NCI-H1694 treated with DMSO at 0.1 percent for 48 hours (cell line): ENCODE data around the gene NFKBIE.

ENCODE experiments used
- DNase-seq: peaks from one replicate; lab custom pipeline; 2025; lab: John Stamatoyannopoulos, UW

NFKBIE gene

GRCh38 chr6:44226368-44227147 lies 38.8 kb downstream of the NFKBIE start:
- DNase-seq, result no peak

GRCh38 chr6:44225579-44226325 lies 39.6 kb downstream of the NFKBIE start:
- no peak for DNase-seq

- DNase-seq, result no peak
Measured at GRCh38 chr6:44224965-44225305, 40.4 kb downstream of the NFKBIE start.

- no peak for DNase-seq
Measured at GRCh38 chr6:44224029-44224964, 41.1 kb downstream of the NFKBIE start.

GRCh38 chr6:44223319-44224028 lies 41.9 kb downstream of the NFKBIE start, which contains the start of gene SLC29A1:
Gene SLC29A1 (plus strand): TSS chr6:44223595. CDS start chr6:44227314, 3,719 bp downstream.
- peak; percentile 38 for DNase-seq

- no peak for DNase-seq
Measured at GRCh38 chr6:44222486-44223318, 42.6 kb downstream of the NFKBIE start.

- no peak for DNase-seq
Measured at GRCh38 chr6:44221961-44222335, 43.4 kb downstream of the NFKBIE start.

GRCh38 chr6:44221291-44221960 lies 43.9 kb downstream of the NFKBIE start:
- DNase-seq, result peak; percentile 60

GRCh38 chr6:44220913-44221290 lies 44.4 kb downstream of the NFKBIE start:
- DNase-seq, result no peak

- no peak for DNase-seq
Measured at GRCh38 chr6:44219815-44220784, 45.3 kb downstream of the NFKBIE start.

- DNase-seq, result no peak
Measured at GRCh38 chr6:44219053-44219814, 46.1 kb downstream of the NFKBIE start.

GRCh38 chr6:44217332-44218143 lies 47.8 kb downstream of the NFKBIE start:
- DNase-seq, result no peak

GRCh38 chr6:44216677-44217331 lies 48.5 kb downstream of the NFKBIE start, which contains the start of gene MYMX:
Gene MYMX (plus strand): TSS chr6:44216926. CDS start chr6:44217472, 546 bp downstream.
- peak; percentile 14 for DNase-seq

GRCh38 chr6:44214307-44214706 lies 51.0 kb downstream of the NFKBIE start:
- DNase-seq, result no peak

GRCh38 chr6:44211284-44211683 lies 54.1 kb downstream of the NFKBIE start:
- DNase-seq, result no peak
